Testis (tissue), 2 donors: ENCODE results near the gene HJURP.

Source experiments
- POLR2A ChIP-seq: fragments of 450-650 bp; IDR thresholded peaks from one replicate; pipeline ENCODE4 v1.6.1; 2017; ENCODE audit warnings: antibody characterized with exemption, mild to moderate bottlenecking, moderate library complexity
- TF ChIP-seq, protein P1 (sequence below), 3 experiments: fragments of 450-650 bp in 2 of 3; fragments of 200-600 bp in 1 of 3; sonication (generic) in 1 of 3; IDR thresholded peaks; one replicate each; pipeline ENCODE4 v1.5.1; 2016 to 2019; ENCODE audit warnings: antibody characterized with exemption in 3 of 3, mild to moderate bottlenecking in 2 of 3, moderate library complexity in 1 of 3

DNA sequence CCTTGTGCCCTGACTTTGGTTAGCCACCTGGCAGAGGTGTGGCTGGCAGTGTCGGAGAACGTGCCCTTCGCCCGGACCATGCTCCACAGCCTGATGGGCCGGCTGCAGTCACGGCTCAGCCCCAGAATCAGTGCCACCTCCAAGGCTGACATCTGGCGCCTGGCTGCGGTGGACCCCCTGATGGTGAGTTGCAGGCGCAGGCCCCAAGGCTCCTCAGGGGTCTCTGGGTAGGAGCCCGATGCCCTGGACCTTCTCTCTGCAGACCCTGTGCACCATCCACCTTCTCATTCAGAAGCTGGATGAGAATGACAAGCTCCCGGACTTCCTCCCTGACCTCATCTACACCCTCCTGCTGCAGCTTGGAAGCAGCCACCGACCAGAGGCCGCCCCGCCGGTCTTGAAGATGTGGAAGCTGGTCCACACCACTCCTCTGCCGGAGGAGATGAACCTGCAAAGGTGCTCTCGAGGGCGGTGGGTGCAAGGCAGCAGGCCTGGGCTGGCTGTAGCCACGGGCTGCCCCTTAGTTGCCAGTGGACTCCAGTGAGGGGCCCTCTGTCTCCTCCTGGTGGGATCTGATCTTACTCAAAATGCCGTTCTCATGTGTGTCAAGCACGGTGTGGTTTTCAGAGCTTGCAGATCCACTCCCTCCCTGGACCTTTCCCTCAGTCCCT is 32.1 kb downstream of the HJURP start:
- TF ChIP-seq, protein P1, sequence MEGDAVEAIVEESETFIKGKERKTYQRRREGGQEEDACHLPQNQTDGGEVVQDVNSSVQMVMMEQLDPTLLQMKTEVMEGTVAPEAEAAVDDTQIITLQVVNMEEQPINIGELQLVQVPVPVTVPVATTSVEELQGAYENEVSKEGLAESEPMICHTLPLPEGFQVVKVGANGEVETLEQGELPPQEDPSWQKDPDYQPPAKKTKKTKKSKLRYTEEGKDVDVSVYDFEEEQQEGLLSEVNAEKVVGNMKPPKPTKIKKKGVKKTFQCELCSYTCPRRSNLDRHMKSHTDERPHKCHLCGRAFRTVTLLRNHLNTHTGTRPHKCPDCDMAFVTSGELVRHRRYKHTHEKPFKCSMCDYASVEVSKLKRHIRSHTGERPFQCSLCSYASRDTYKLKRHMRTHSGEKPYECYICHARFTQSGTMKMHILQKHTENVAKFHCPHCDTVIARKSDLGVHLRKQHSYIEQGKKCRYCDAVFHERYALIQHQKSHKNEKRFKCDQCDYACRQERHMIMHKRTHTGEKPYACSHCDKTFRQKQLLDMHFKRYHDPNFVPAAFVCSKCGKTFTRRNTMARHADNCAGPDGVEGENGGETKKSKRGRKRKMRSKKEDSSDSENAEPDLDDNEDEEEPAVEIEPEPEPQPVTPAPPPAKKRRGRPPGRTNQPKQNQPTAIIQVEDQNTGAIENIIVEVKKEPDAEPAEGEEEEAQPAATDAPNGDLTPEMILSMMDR (IDR thresholded peaks at IDR 0.05): no peak
- TF ChIP-seq POLR2A: no peak
